ENCODE data around the gene TNFSF9.

TNFSF9 gene

DNA sequence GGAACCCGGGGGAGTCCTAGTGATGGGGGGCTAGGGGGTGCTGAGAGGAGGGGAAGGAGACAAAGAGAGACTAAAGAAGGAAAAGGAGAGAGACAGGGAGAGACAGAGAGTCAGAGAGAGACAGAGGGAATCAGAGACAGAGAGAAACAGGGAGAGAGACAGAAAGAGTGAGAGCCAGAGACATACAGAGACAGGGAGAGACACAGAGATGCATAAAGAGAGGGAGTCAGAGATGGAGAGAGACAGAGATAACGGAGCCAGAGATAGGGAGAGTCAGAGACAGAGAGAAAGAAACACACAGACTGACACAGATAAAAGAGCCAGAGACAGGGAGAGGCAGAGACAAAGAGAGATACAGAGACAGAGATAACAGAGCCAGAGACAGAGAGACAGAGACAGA, 1.5 kb upstream of the TNFSF9 start:
- Histone ChIP-seq H3K27me3 (replicated peaks; ENCODE audit: control insufficient read depth, insufficient read depth, low read length) (no peaks in the 10 kb centered on the region), H3K4me3 (replicated peaks; ENCODE audit: low read depth, low read length) (peak overlapping the region; percentile 46), H3K36me3 (ENCODE audit: control insufficient read depth, insufficient read depth, low read length) (peaks cover 3% of the 10 kb centered on the region; the same call in 1 of the 2 replicates)
- TF ChIP-seq, protein P1, sequence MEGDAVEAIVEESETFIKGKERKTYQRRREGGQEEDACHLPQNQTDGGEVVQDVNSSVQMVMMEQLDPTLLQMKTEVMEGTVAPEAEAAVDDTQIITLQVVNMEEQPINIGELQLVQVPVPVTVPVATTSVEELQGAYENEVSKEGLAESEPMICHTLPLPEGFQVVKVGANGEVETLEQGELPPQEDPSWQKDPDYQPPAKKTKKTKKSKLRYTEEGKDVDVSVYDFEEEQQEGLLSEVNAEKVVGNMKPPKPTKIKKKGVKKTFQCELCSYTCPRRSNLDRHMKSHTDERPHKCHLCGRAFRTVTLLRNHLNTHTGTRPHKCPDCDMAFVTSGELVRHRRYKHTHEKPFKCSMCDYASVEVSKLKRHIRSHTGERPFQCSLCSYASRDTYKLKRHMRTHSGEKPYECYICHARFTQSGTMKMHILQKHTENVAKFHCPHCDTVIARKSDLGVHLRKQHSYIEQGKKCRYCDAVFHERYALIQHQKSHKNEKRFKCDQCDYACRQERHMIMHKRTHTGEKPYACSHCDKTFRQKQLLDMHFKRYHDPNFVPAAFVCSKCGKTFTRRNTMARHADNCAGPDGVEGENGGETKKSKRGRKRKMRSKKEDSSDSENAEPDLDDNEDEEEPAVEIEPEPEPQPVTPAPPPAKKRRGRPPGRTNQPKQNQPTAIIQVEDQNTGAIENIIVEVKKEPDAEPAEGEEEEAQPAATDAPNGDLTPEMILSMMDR (IDR thresholded peaks at IDR 0.05; ENCODE audit: insufficient read depth, low read length, poor library complexity, severe bottlenecking) = no peak
- no peak for DNase-seq (ENCODE audit: extremely low read depth, insufficient read length)

DNA sequence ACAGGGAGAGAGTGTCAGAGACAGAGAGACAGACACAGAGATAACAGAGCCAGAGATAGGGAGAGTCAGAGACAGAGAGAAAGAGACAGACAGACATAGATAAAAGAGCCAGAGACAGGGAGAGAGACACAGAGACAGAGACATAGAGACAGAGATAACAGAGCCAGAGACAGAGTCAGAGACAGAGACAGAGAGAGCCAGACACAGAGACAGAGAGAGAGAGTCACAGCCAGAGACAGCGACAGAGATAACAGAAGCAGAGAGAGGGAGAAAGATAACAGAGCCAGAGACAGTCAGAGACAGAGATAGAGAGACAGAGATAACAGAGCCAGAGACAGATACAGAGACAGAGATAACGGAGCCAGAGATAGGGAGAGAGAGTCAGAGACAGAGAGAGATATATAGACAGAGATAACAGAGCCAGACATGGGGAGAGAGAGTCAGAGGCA, 865 bp upstream of the TNFSF9 start:
- TF ChIP-seq, protein P1 (IDR thresholded peaks at IDR 0.05; ENCODE audit: insufficient read depth, low read length, poor library complexity, severe bottlenecking) = no peak
- DNase-seq (ENCODE audit: extremely low read depth, insufficient read length) = no peak
- Histone ChIP-seq H3K36me3 (ENCODE audit: control insufficient read depth, insufficient read depth, low read length) (peaks cover 9% of the 10 kb centered on the region), H3K27me3 (replicated peaks; ENCODE audit: control insufficient read depth, insufficient read depth, low read length) (no peaks in the 10 kb centered on the region), H3K4me3 (replicated peaks; ENCODE audit: low read depth, low read length) (peak overlapping the region; percentile 98)

GRCh38 chr19:6531163-6531955, 533 bp downstream of the TNFSF9 start:
- H3K27me3 ChIP-seq (replicated peaks; ENCODE audit: control insufficient read depth, insufficient read depth, low read length) = no peaks in the 10 kb centered on the region
- no peak for DNase-seq (ENCODE audit: extremely low read depth, insufficient read length)
- TF ChIP-seq, protein P1 (IDR thresholded peaks at IDR 0.05; ENCODE audit: insufficient read depth, low read length, poor library complexity, severe bottlenecking) = no peak
- peaks cover 14% of the 10 kb centered on the region for H3K36me3 ChIP-seq (ENCODE audit: control insufficient read depth, insufficient read depth, low read length)
- peak overlapping the region; percentile 98 for H3K4me3 ChIP-seq (replicated peaks; ENCODE audit: low read depth, low read length)

DNA sequence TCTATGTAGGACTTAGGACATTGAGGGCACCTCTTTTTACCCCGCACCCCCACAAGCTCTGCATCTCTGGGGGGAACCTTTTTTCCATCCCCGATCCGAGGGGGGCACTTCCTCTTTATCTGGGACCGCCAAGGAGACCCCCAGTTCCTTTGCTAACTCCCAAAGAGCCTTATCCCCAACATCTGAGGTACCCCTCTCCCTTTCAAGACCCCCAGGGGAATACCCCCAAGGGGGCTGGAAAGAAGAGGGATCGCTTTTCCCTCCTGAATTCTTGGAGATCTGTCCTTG, 1.1 kb downstream of the TNFSF9 start:
- DNase-seq (ENCODE audit: extremely low read depth, insufficient read length) = no peak
- TF ChIP-seq, protein P1 (IDR thresholded peaks at IDR 0.05; ENCODE audit: insufficient read depth, low read length, poor library complexity, severe bottlenecking) = no peak
- H3K36me3 ChIP-seq (ENCODE audit: control insufficient read depth, insufficient read depth, low read length) = peaks cover 14% of the 10 kb centered on the region
- no peaks in the 10 kb centered on the region for H3K27me3 ChIP-seq (replicated peaks; ENCODE audit: control insufficient read depth, insufficient read depth, low read length)
- peak overlapping the region; percentile 98 for H3K4me3 ChIP-seq (replicated peaks; ENCODE audit: low read depth, low read length)

- peaks cover 14% of the 10 kb centered on the region for H3K36me3 ChIP-seq (ENCODE audit: control insufficient read depth, insufficient read depth, low read length)
- peak overlapping the region; percentile 98 for H3K4me3 ChIP-seq (replicated peaks; ENCODE audit: low read depth, low read length)
- H3K27me3 ChIP-seq (replicated peaks; ENCODE audit: control insufficient read depth, insufficient read depth, low read length) = no peaks in the 10 kb centered on the region
- TF ChIP-seq, protein P1 (IDR thresholded peaks at IDR 0.05; ENCODE audit: insufficient read depth, low read length, poor library complexity, severe bottlenecking) = no peak
- DNase-seq (ENCODE audit: extremely low read depth, insufficient read length) = peak; percentile 85
These were observed 1.6 kb downstream of the TNFSF9 start for GRCh38 chr19:6532244-6532999.

Data from GM06990 (cell line).